ENCODE results near the gene CD274.
"Not testable (repeated sequence)": the region's sequence is repeated elsewhere in the genome, so short reads cannot be mapped to it uniquely, and the experiment has no call there.

Gene CD274

DNA sequence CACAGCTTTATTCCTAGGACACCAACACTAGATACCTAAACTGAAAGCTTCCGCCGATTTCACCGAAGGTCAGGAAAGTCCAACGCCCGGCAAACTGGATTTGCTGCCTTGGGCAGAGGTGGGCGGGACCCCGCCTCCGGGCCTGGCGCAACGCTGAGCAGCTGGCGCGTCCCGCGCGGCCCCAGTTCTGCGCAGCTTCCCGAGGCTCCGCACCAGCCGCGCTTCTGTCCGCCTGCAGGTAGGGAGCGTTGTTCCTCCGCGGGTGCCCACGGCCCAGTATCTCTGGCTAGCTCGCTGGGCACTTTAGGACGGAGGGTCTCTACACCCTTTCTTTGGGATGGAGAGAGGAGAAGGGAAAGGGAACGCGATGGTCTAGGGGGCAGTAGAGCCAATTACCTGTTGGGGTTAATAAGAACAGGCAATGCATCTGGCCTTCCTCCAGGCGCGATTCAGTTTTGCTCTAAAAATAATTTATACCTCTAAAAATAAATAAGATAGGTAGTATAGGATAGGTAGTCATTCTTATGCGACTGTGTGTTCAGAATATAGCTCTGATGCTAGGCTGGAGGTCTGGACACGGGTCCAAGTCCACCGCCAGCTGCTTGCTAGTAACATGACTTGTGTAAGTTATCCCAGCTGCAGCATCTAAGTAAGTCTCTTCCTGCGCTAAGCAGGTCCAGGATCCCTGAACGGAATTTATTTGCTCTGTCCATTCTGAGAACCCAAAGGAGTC is at the start of gene CD274:
TSS of gene CD274 (plus strand) at position 184 of the 733 bp plus-strand sequence. CDS start 5,572 bp downstream, outside the sequence.
- DNase-seq = peak; percentile 74

DNA sequence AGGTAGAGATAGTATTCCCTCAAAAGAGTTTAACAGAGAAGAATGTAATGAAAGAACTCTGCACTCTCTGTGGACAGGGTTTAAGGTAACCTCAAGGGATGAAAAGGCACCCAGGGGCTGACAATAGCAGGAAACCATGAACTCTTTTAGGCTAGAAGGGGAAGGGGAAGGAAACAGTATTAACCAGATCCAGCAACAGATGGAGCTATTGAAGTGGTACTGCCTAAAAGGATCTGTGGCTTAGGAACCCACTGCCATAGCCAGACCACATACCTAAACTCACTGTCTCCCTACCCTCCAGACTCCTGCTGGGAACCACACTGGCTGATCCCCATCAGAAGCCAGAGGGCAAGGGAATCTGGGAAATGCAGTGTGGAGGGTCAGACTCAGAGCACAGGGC is 48.1 kb upstream of the CD274 start:
- DNase-seq = no peak

DNA sequence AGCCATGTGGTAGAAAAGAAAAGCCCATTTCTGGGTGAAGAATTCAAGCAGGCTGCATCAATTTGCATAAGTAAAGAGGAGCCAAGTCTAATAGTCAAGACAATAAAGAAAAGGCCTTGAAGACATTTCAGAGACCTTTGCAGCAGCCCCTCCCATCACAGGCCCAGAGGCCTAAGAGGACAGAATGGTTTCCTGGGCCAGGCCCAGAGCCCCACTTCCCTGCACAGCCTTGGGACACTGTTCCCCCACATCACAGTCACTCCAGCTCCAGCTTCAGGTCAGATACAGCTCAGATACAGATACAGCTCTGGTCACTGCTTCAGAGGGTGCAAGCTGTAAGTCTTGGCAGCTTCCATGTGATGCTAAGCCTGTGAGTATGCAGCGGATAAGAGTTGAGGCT is 41.7 kb upstream of the CD274 start:
- DNase-seq = no peak

DNA sequence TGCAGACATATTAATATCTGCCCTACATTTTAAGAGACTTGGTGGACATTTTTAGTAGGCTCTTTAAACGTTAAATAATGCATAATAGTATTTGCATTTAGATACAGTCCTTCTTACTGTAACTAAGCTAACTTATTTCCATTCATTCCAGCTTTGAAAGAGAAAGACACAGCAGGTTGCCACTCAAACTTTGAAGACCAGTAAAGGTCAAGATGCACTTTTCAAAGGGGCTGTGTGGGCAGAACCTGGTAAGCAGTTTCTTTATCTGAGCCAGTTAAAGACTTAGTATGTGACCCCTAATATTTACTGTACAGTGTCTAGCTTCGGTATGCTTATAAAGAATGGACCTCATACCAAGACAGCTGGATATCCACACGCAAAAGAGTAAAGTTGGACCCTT is 33.4 kb upstream of the CD274 start:
- DNase-seq = no peak

DNA sequence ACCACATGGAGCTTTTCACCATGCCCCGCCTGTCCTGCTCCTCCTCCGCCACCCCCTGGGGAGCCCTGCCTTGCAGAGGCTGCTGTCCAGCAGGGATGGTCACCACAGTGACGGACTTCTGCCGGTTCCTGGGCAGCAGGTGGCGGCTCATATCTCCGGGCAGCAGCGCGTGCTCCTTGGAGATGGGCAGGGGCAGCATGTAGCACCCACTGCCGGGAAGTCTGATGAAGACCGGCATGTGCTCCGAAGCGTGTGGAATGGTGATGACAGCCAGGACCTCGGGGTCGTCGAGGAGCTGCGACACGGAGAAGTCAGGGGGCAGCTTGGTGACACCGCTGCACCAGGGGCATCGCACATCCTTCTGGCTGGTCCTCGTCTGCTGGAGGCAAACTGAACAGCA is 31.9 kb upstream of the CD274 start:
- no peak for DNase-seq

DNA sequence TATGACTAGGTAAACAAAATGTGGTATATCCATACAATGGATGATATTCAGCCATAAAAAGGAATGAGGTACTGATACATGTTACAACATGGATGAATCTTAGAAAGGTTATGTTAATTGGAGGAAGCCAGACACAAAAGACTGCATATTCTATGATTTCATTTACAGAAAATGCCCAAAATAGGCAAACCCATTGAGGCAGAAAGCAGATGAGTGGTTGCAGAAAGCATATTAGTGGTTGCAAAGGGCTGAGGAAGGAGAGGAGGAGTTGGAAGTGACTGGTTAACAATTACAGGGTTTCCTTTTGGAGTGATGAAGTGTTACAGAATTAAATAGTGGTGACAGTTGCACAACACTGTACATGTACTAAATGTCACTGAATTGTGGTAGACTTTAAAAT is 30.4 kb upstream of the CD274 start:
- DNase-seq = no peak

DNA sequence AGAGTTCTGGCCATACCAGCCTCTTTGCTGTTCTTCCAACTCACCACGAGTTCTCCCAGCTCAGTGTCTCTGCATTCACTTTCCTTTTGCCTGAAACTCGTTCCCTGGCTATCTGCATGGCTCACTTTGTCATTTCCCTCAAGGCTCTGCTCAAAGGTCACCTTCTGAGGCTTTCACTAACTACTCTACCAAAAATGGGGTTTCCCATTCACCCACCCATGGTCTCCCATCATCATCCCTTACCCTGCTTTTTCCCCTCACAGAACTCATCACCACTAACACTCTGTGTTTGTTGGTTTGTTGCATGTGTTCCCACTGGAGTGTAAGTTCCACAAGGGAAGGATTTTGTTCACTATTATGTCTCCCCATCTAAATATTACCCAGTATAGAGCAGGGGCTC is 29.2 kb upstream of the CD274 start:
- no peak for DNase-seq

DNA sequence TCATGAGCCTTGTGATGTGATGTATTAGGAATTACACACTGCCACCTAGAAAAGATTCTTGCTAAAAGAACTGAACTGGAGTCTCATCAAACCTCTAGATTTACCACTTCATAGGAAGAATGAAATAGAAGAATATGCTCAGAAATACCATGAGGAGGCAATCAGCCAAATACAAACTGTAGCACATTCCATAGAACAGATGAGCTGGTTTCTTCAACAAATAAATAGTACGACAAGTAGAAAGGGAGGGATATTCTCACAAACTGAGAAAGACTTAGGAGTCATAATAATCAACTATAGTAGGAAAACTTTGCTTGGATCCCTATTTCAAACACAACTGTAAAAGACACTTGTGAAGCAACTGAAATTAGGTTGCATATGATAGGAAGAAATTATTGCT is 28.1 kb upstream of the CD274 start:
- no peak for DNase-seq

DNA sequence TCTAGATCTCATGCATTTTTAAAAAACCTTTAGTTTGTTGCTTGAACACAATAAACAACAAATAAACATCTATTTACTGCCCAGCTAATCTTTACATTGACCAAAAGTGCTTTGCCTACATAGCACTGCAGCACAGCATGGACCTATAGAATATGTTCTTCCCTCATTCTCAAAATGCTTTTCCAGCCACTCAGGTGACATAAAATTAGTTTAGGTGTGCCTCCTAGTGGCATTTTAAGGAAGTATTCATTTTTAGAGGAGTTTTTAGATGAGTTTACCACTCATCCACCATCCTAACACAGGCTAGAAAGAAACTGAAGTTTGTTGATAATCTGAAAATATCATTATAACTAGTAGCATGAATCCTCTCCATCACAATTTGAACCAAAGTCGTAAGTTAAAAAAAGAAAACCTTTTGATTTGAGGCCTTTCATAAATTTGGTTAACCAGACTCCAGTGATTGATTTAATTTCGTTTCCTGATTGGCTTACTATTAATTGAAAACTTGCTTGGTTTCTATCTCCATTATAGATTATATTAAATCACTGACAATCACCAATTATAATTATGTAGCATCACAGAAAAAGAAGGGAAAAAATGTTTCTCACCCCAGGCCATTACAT is 25.2 kb upstream of the CD274 start:
- DNase-seq = no peak

DNA sequence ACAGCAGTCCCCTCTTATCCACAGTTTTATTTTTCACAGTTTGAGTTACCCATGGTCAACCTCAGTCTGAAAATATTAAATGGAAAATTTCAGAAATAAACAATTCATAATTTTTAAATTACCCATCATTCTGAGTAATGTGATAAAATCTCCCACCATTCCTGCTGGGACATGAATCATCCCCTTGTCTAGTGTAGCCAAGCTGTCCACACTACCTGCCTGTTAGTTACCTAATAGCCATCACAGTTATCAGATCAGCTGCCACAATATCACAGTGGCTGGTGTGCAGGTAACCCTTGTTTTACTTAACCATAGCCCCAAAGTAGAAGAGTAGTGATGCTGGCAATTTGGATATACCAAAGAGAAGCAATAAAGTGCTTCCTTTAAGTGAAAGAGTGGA is 23.3 kb upstream of the CD274 start:
- DNase-seq = no peak

DNA sequence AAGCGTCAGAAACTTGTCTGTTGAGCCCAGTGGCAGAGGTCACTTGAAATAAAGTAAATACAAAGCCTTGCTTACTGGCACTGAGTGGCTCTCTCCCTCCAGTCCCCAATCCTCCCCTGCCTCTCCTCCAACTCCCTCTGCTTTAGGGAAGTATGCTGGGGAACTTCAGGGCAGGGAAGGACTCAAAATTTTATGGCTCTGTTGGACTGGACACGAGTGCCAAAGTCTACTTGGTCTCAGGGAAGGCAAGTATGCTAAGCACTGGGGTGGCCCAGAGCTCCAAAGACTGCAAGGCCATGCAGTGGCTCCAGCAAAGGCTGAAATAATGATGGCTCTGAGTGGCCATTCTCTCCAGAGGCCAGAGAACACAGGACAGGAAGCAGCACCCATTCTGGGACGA is 22.2 kb upstream of the CD274 start:
- DNase-seq = no peak

DNA sequence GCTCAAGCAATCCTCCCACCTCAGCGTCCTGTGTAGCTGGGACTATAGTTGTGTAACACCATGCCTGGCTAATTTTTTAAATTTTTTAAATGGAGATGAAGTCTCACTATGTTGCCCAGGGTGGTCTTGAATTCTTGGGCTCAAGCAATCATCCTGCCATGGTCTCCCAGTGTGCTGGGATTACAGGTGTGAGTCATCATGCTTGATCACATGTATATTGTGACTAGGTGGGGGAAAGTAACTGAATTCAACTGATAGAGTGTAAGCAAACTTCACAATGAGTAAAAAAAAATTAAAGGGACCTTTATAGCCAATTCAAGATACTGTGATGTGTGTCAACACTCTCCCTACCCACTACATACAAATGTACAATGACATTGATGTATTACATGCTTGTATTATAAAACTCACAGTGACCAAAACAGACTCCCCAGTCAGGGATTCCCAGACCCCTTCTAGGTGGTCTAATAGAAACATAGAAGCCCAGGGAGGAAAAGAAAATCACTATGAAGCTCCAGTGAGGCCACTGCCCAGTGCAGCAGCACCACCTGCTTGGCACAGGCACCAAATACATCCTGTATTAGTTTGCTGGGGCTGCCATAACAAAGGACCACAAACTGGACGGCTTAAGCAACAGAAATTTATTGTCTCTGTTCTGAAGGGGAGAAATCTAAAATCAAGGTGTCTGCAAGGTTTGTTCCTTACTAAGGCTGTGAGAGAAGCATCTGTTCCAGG is 21.4 kb upstream of the CD274 start:
- DNase-seq = no peak

DNA sequence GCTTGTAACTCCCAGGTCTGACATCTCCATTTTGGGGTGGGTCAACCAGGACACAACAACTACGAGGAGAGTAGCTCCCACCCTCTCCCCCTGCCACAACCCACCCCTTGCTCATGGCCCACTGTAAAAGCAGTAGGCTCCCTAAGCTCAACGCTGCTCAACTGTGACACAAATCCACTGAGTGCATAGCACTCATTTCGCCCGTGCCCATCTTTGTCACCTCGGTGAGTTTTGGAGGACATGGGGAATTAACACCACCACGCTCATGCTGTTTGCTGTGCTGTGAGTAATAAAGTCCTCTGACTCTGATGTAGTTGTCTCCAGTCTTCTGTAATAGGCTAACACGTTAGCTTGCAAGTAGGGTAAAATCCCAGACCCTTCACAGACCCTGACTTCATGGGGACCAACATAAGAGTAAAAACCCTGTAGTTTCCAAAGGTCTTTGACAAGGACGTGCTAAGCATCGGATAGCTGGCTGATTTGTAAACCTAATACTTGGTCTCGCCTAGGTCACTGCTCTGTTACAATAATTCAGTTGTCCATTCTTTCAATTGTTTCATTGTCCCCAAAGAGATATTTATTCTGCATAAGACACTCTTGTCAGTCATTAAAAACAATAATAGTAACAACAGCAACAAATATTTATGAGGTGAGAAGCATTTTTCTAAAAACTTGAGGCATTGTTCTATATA is 20.3 kb upstream of the CD274 start:
- DNase-seq = no peak

DNA sequence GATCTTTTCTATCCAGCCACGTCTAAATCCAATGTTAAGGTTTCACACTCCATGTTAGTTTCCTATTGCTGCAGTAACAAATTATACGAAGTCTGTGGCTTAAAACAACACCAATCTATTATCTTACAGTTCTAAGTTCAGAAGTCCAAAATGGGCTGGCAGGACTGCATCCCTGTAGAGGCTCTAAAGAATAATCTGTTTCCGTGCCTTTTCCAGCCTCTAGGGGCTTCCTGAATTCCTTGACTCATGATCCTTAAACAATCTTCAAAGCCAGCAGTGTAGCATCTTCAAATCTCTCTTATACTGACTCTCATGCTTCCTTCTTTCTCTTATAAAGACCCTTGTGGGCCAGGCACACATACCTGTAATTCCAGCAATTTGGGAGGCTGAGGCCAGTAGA is 19.4 kb upstream of the CD274 start:
- DNase-seq = no peak

DNA sequence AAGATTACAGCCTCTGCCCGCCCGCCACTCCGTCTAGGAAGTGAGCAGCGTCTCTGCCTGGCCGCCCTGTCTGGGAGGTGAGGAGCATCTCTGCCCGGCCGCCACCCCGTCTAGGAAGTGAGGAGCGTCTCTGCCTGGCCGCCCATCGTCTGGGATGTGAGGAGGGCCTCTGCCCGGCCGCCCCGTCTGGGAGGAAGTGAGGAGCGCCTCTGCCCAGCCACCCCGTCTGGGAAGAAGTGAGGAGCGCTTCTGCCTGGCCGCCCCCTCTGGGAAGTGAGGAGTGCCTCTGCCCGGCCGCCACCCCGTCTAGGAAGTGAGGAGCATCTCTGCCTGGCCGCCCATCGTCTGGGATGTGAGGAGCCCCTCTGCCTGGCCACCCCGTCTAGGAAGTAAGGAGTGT is 17.5 kb upstream of the CD274 start:
- DNase-seq = not testable (repeated sequence)

DNA sequence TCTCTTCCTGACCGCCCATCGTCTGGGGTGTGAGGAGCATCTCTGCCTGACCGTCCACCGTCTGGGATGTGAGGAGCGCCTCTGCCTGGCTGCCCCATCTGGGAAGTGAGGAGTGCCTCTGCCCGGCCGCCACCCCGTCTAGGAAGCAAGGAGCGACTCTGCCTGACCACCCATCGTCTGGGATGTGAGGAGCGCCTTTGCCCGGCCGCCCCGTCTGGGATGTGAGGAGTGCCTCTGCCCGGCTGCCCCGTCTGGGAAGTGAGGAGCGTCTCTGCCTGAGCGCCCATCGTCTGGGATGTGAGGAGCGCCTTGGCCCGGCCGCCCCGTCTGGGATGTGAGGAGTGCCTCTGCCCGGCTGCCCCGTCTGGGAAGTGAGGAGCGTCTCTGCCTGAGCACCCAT is 17.0 kb upstream of the CD274 start:
- DNase-seq = not testable (repeated sequence)

DNA sequence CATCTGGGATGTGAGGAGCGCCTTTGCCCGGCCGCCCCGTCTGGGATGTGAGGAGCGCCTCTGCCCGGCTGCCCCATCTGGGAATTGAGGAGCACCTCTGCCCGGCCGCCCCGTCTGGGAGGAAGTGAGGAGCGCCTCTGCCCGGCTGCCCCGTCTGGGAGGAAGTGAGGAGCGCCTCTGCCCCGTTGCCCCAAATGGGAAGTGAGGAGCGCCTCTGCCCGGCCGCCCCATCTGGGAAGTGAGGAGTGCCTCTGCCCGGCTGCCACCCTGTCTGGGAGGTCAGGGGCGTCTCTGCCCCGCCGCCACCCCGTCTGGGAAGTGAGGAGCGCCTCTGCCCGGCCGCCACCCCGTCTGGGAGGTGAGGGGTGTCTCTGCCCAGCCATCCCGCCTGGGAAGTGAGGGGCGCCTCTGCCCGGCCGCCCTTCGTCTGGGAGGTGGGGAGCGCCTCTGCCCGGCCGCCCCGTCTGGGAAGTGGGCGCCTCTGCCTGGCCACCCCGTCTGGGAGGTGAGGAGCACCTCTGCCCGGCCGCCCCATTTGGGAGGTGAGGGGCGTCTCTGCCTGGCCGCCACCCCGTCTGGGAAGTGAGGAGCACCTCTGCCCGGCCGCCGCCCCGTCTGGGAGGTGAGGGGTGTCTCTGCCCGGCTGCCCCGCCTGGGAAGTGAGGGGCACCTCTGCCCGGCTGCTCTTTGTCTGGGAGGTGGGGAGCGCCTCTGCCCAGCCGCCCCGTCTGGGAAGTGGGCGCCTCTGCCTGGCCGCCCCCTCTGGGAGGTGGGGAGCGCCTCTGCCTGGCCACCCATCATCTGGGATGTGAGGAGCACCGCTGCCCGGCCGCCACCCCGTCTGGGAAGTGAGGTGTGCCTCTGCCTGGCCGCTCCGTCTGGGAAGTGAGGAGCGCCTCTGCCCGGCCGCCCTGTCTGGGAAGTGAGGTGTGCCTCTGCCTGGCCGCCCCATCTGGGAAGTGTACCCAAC is 16.2 kb upstream of the CD274 start:
- not testable (repeated sequence) for DNase-seq

DNA sequence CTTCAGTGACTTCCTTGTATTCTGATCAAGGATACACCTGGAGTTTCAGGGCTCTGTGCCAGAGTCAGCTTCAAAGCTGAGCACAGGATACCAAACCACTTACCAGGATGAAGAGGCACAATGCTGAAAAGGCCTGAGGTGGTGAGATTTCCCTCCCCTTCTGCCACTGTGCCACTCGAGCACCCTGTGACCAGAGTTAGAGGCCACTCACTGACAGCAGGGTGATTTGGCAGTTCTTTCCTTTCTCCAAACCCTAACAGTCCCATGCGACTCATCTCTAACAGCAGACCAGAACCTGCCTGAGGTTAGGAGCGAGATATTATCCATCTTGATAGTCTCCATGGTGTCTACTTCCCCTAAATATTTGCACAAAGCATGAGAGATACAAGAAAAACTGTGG is 14.4 kb upstream of the CD274 start:
- peak; percentile 47 for DNase-seq

DNA sequence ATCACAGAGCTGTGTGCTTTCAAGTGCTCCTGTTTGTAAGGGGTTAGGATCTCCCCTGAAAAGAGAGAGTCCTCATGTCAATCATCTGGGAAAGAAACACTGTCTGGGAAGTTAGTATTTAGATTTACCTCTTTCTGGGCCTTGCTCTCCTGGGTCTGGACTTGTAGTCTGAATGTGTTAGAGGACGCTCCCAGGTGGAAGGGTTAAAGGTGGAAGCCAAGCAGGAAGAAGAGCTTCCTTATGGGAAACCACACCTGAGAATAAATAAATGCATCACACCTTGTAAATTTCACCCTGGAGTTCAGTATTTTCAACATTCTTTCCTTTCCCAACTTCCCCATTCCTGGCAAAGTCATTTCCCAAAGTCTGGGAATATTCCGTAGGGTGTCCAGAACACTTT is 13.9 kb upstream of the CD274 start:
- no peak for DNase-seq

DNA sequence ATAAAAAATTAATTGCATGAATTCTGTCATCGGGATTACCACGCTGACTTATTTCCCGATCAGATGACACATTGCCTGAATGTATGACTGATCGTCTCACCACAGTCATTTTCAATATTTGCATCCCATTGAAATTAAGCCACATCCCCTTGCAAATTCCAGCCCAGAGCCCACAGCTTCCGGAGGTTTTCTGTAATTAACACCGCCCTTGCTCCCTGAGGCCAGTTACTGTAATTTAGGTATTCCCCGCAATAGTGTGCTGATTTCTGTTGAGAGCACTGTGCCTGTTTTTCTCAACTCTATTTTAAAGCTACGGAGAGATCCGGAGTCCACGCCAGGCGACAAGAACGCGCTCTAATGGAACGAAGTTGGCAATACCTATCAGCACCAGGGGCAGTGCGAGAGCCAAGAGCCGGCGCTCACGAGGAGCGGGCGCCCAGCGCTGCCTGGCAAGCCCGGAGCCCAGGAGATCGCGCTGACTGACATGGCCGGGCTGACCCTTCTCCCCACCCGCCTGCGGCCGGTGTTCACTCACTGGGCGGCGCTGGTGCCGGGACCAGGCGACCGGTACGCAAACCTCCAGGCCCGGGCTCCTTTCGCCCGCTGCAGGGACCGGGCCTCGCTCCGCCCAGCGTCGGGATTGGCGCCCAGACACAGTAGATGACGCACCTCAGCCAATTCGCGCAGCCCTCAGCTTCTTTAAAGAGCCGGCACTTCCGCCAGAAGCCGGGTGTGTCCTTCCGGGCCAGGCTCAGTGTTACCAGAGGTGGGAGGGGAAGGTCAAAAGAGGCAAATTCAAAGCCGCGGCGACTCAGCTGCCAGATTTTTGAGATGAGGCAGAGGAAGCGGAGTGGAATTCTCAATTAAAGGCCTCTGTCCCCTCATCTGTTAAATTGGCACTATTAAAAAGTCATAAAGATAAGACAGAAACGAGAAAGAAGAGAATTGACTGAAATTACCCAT is 12.8 kb upstream of the CD274 start, which contains the start of gene PLGRKT:
TSS of gene PLGRKT (minus strand) at position 672 of the 963 bp plus-strand sequence. CDS start 5,948 bp downstream, outside the sequence.
- DNase-seq = peak; percentile 88
